ENCODE results near the gene GSK3B. TPM values are rescaled to one million over a fixed set of nuclear protein-coding genes. Genes with fewer than 3 reads are reported as not detected.

GSK3B gene
- total RNA-seq, 1 experiment from 2014 or later = 56.6 TPM

DNA sequence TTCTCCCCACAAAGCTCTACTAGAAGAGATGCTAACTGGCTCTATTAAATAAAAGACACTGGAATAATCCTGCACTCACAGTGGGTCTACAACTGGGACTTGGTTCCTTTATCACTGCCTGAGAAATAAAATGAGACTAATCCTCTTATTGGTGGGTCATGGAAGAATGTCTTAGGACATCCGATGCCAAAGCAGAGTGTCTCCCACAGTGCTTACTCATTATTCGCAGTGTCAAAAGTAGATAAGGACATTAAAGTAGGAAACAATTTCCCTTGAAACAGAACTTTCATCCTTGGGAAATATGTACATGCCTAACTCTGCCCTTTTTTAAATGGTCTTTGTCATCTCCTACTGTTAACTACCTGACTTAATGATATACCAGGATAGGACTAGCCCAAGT is 71.5 kb downstream of the GSK3B start:
- no peak overlapping the region for H3K27ac ChIP-seq (ENCODE audit: low read depth, low read length, poor library complexity, severe bottlenecking)
- no peak overlapping the region for H3K4me3 ChIP-seq (ENCODE audit: low read depth, low read length, poor library complexity, severe bottlenecking)
- no peak for TF ChIP-seq EZH2 (IDR thresholded peaks at IDR 0.05; ENCODE audit: borderline replicate concordance, low read depth, low read length, poor library complexity, severe bottlenecking)
- H3K4me1 ChIP-seq (ENCODE audit: insufficient read depth, low read length, poor library complexity, severe bottlenecking) = peaks cover 9% of the 10 kb centered on the region
- ChIA-PET CTCF (no interaction called here), POLR2A (ENCODE audit: low non-redundant PET) (interaction anchor here (0.7 kb wide), 1 partner anchor 15 kb away, joined by 8 read pairs; no protein-coding TSS in a partner anchor)
- no peaks in the 10 kb centered on the region for H3K27me3 ChIP-seq (replicated peaks; ENCODE audit: insufficient read depth, low read depth, low read length, poor library complexity)
- intact Hi-C loops (cut with micrococcal nuclease; ENCODE audit: unreplicated experiment) = no loop called here
- H3K36me3 ChIP-seq (ENCODE audit: insufficient read depth, low read length, poor library complexity, severe bottlenecking) = no peaks in the 10 kb centered on the region
- no peaks in the 10 kb centered on the region for H3K9me3 ChIP-seq (ENCODE audit: low read depth, low read length, poor library complexity, severe bottlenecking)
- peak; percentile 56 for DNase-seq (ENCODE audit: low spot score)
- BruUV-seq (replicated peaks) = no TSS peak

DNA sequence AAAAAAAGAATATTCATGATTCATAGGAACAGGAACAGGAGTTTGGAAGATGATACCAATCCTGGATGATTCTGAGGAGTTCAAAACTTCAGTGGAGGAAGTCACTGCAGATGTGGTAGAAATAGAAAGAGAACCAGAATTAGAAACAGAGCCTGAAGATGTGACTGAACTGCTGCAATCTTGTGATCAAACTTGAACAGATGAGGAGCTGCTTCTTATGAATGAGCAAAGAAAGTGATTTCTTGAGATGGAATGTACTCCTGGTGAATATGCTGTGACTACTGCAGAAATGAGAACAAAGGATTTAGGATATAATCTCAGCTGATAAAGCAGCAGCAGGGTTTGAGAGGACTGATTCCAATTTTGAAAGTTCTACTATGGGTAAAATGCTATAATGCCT is 72.7 kb downstream of the GSK3B start:
- no peaks in the 10 kb centered on the region for H3K27me3 ChIP-seq (replicated peaks; ENCODE audit: insufficient read depth, low read depth, low read length, poor library complexity)
- no peak for DNase-seq (ENCODE audit: low spot score)
- peaks cover 9% of the 10 kb centered on the region for H3K4me1 ChIP-seq (ENCODE audit: insufficient read depth, low read length, poor library complexity, severe bottlenecking)
- TF ChIP-seq, protein P1, sequence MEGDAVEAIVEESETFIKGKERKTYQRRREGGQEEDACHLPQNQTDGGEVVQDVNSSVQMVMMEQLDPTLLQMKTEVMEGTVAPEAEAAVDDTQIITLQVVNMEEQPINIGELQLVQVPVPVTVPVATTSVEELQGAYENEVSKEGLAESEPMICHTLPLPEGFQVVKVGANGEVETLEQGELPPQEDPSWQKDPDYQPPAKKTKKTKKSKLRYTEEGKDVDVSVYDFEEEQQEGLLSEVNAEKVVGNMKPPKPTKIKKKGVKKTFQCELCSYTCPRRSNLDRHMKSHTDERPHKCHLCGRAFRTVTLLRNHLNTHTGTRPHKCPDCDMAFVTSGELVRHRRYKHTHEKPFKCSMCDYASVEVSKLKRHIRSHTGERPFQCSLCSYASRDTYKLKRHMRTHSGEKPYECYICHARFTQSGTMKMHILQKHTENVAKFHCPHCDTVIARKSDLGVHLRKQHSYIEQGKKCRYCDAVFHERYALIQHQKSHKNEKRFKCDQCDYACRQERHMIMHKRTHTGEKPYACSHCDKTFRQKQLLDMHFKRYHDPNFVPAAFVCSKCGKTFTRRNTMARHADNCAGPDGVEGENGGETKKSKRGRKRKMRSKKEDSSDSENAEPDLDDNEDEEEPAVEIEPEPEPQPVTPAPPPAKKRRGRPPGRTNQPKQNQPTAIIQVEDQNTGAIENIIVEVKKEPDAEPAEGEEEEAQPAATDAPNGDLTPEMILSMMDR (conservative IDR thresholded peaks at IDR 0.05; ENCODE audit: low read depth, low read length) = no peak
- no peak for TF ChIP-seq EZH2 (IDR thresholded peaks at IDR 0.05; ENCODE audit: borderline replicate concordance, low read depth, low read length, poor library complexity, severe bottlenecking)
- POLR2A ChIA-PET (ENCODE audit: low non-redundant PET) = no interaction called here
- no peak overlapping the region for H3K4me3 ChIP-seq (ENCODE audit: low read depth, low read length, poor library complexity, severe bottlenecking)
- CTCF ChIA-PET = no interaction called here
- no TSS peak for BruUV-seq (replicated peaks)
- no peak overlapping the region for H3K27ac ChIP-seq (ENCODE audit: low read depth, low read length, poor library complexity, severe bottlenecking)
- H3K36me3 ChIP-seq (ENCODE audit: insufficient read depth, low read length, poor library complexity, severe bottlenecking) = no peaks in the 10 kb centered on the region
- intact Hi-C loops (cut with micrococcal nuclease; ENCODE audit: unreplicated experiment) = no loop called here
- no peaks in the 10 kb centered on the region for H3K9me3 ChIP-seq (ENCODE audit: low read depth, low read length, poor library complexity, severe bottlenecking)

DNA sequence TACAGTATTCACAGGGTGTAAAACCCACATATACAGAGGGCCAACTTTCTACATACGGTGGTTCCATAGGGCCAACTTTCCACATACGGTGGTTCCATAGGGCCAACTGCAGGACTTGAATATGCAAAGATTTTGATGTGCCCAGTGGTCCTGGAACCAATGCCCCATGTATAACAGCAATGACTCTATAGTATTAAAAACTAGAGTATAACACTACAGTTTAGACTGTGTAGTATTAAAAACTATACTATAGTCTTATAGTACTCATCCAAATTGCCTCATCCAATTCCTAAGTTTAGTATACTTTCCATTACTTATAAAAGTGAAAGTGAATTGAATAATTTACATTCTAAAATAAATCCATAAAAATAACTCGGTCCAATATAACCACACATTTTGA is 75.9 kb downstream of the GSK3B start:
- Histone ChIP-seq H3K4me3 (ENCODE audit: low read depth, low read length, poor library complexity, severe bottlenecking) (no peak overlapping the region), H3K27ac (ENCODE audit: low read depth, low read length, poor library complexity, severe bottlenecking) (no peak overlapping the region), H3K27me3 (replicated peaks; ENCODE audit: insufficient read depth, low read depth, low read length, poor library complexity) (no peaks in the 10 kb centered on the region), H3K9me3 (ENCODE audit: low read depth, low read length, poor library complexity, severe bottlenecking) (no peaks in the 10 kb centered on the region), H3K4me1 (ENCODE audit: insufficient read depth, low read length, poor library complexity, severe bottlenecking) (peaks cover 13% of the 10 kb centered on the region), H3K36me3 (ENCODE audit: insufficient read depth, low read length, poor library complexity, severe bottlenecking) (no peaks in the 10 kb centered on the region)
- ChIA-PET CTCF (no interaction called here), POLR2A (ENCODE audit: low non-redundant PET) (no interaction called here)
- intact Hi-C loops (cut with micrococcal nuclease; ENCODE audit: unreplicated experiment) = no loop called here
- no TSS peak for BruUV-seq (replicated peaks)
- no peak for DNase-seq (ENCODE audit: low spot score)
- TF ChIP-seq EZH2 (IDR thresholded peaks at IDR 0.05; ENCODE audit: borderline replicate concordance, low read depth, low read length, poor library complexity, severe bottlenecking) = no peak
- TF ChIP-seq, protein P1 (conservative IDR thresholded peaks at IDR 0.05; ENCODE audit: low read depth, low read length) = no peak

DNA sequence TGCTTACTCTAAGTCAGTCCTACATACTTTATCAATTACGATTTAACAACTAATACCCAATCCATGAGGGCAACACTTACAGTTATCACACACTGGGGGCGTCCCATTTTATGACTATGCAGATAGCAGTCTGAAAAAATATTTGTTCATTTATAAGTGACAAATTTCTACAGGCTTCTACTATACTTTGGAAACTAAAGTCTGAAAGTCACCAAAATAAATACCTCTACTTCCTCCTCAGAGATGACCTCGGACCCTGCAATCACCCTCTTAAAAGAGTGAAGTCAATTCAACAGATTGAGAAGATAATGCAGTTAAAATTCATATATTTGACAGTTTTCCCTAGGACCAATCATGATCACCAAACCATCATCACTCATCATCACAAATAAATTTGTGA is 76.6 kb downstream of the GSK3B start:
- no peaks in the 10 kb centered on the region for H3K9me3 ChIP-seq (ENCODE audit: low read depth, low read length, poor library complexity, severe bottlenecking)
- TF ChIP-seq, protein P1 (conservative IDR thresholded peaks at IDR 0.05; ENCODE audit: low read depth, low read length) = no peak
- TF ChIP-seq EZH2 (IDR thresholded peaks at IDR 0.05; ENCODE audit: borderline replicate concordance, low read depth, low read length, poor library complexity, severe bottlenecking) = no peak
- H3K4me1 ChIP-seq (ENCODE audit: insufficient read depth, low read length, poor library complexity, severe bottlenecking) = peaks cover 7% of the 10 kb centered on the region
- no peak overlapping the region for H3K27ac ChIP-seq (ENCODE audit: low read depth, low read length, poor library complexity, severe bottlenecking)
- H3K27me3 ChIP-seq (replicated peaks; ENCODE audit: insufficient read depth, low read depth, low read length, poor library complexity) = no peaks in the 10 kb centered on the region
- H3K36me3 ChIP-seq (ENCODE audit: insufficient read depth, low read length, poor library complexity, severe bottlenecking) = no peaks in the 10 kb centered on the region
- ChIA-PET POLR2A (ENCODE audit: low non-redundant PET) (no interaction called here), CTCF (no interaction called here)
- BruUV-seq (replicated peaks) = no TSS peak
- intact Hi-C loops (cut with micrococcal nuclease; ENCODE audit: unreplicated experiment) = no loop called here
- no peak for DNase-seq (ENCODE audit: low spot score)
- H3K4me3 ChIP-seq (ENCODE audit: low read depth, low read length, poor library complexity, severe bottlenecking) = no peak overlapping the region
